ENCODE results near the gene TOGARAM2.

DNA sequence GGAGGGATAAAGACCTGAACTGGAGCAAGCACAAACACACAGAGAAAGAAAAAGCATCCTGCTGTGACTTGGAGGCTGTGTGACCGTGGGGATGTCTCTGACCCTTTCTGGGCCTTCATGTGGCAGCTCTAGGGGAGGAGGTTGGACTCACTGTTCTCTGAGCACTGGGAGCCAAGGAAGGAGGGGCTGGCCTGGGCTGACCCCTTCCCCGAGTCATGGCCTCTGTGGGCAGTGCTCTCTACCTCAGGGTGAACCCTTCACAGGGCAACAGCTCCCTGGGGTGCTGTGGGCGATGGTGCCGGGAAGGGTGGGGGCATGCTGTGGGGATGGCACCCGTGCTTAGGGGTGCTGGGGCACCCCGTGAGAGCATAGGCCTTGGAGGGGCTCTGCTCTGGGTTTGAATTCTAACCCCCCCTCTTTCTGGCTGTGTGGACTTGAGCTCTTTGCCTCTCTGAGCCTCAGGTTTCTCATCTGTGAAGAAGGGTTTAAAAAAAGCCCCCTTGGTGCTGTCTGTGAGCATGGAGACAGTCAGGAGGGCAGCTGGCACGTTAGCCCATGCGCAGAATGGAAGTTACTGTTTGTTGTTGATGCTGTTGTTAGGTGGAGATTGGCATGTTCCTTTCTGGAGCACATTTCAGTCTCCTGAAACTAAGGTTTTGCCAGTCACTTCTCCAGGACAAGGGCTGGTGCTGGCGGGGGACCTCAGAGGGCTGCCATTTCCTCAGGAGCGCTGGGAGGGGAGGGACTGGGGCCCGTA is 700 bp downstream of the TOGARAM2 start:
- TF ChIP-seq FOXM1 (IDR thresholded peaks at IDR 0.05; ENCODE audit: borderline replicate concordance, low read depth) (no peak), TAF1 (IDR thresholded peaks at IDR 0.05; ENCODE audit: low read depth) (no peak), TCF12 (IDR thresholded peaks at IDR 0.05; ENCODE audit: low read depth) (no peak), EP300 (IDR thresholded peaks at IDR 0.05; ENCODE audit: borderline replicate concordance) (no peak)
